ENCODE data around the gene TRIM46. TPM values are rescaled to one million over a fixed set of nuclear protein-coding genes. Genes with fewer than 3 reads are reported as not detected.
"Not testable (repeated sequence)": the region's sequence is repeated elsewhere in the genome, so short reads cannot be mapped to it uniquely, and the experiment has no call there.

Gene TRIM46
- total RNA-seq, 1 experiment from 2014 or later = 3.8 TPM

DNA sequence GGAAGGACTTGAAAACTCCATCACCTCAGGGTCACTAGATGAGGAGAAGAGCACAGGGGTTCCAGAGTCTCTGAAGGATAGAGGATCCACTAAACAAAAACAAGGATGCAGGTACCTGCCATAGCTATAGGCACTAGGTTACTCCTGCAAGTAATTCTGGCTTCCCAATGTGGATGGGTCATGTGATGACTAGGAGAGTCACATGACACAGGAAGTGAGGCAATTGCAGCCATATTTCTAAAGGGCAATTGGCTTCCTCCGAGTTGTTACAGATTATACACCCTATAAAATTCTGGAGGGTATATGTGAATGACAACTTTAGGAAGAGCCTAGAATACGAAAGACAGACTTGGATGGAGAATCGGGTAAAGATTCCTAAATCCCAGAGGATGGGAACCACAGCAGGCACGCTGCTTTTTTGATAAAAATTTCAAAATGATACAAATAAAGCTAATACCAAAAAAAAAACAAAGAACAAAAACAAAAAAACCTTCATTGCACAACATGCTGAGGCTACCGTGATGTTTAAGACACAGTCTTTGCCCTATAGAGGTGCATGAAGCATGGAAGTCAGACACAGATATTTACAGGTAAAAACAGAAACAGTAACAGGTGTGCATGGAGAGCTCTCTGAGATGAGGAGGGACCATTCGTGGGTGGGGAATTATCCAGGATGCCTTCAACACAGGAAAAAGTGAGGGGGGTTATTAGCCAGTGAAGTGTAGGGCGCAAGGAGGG lies 45.4 kb downstream of the TRIM46 start:
- TF ChIP-seq CBX3 (IDR thresholded peaks at IDR 0.05; ENCODE audit: low read depth) (peak; percentile 45; the same call in 1 of the 2 replicates), EGR1 (IDR thresholded peaks at IDR 0.05; ENCODE audit: low read depth) (peak; percentile 64), TCF7L2 (IDR thresholded peaks at IDR 0.05; ENCODE audit: borderline replicate concordance, extremely low read depth, insufficient read depth, insufficient read length) (no peak), YY1 (IDR thresholded peaks at IDR 0.05; ENCODE audit: extremely low read depth, insufficient replicate concordance, low read depth, low read length) (peak; percentile 99)
- Histone ChIP-seq H3K9ac (ENCODE audit: low read length) (peak overlapping the region; percentile 14; the same call in 1 of the 2 replicates), H3K27ac (ENCODE audit: low read depth, low read length) (peak overlapping the region; percentile 28), H3K9me3 (ENCODE audit: control insufficient read depth in 1 of 2, insufficient read depth in 1 of 2, low read depth in 1 of 2, low read length in 2 of 2) (no peaks in the 10 kb centered on the region), H3K9me2 (ENCODE audit: insufficient read depth) (no peaks in the 10 kb centered on the region), H3K4me2 (ENCODE audit: low read length) (peak overlapping the region; percentile 62), H3K4me1 (ENCODE audit: control insufficient read depth in 1 of 2, insufficient read depth in 2 of 2, low read length in 2 of 2) (peaks cover 4 to 19% of the 10 kb centered on the region in 2 experiments; a peak in 3 of 4 replicates), H4K20me1 (ENCODE audit: insufficient read depth) (no peaks in the 10 kb centered on the region), H3K36me3 (ENCODE audit: control insufficient read depth in 1 of 2, insufficient read depth in 2 of 2, low read length in 2 of 2) (no peaks in the 10 kb centered on the region), H3K79me2 (ENCODE audit: insufficient read depth, low read length) (no peaks in the 10 kb centered on the region), H2AFZ (ENCODE audit: low read depth, low read length, poor library complexity, severe bottlenecking) (peak overlapping the region; percentile 95), H3K27me3 (ENCODE audit: insufficient read depth, low read length) (no peaks in the 10 kb centered on the region), H3K4me3 (replicated peaks in 1 of 2; ENCODE audit: low read depth in 1 of 2, low read length in 2 of 2) (peak overlapping the region; percentile 8 to 45; a peak in 3 of 4 replicates)
- POLR2A ChIA-PET = interaction anchor here (0.8 to 1.5 kb wide), 3 partner anchors 10 to 25 kb away, joined by 3 to 4 read pairs (median 4); no protein-coding TSS in a partner anchor
- ATAC-seq = peak; percentile 62
- RAD21 ChIA-PET (ENCODE audit: low non-redundant PET in 1 of 2, low total read pairs in 2 of 2, uncharacterized antibody in 2 of 2, unreplicated experiment in 2 of 2) = no interaction called here
- DNase-seq (ENCODE audit: low read depth, low spot score) = peak; percentile 71
- CTCF ChIA-PET = interaction anchor here (0.8 to 1.7 kb wide), 5 partner anchors 11 to 46 kb away, joined by 3 to 8 read pairs (median 4); partner anchors contain the start of genes KRTCAP2, MTX1 and THBS3
- BruUV-seq (replicated peaks) = no TSS peak
- intact Hi-C loops (cut with micrococcal nuclease) = no loop called here

DNA sequence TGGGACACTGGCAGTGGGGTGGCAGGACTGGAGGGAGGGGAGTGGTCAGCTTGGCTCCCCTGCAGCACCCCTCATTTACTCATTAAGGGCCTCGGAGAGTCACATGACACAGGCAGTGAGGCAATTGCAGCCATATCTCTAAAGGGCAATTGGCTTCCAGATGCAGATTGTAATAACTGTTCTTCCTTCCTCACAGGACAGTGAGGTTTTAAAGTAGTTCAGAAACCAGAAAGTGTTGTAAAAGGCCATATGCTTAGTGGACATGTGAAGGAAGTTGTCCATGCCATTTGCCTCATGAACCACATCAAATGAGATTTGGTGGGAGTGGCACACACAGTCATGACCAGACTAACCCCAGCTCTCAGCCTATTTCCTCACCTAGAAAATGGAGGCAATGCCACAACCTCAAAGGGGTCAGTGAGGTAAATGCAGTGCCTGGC lies 46.0 kb downstream of the TRIM46 start:
- H2AFZ ChIP-seq (ENCODE audit: low read depth, low read length, poor library complexity, severe bottlenecking) = peak overlapping the region; percentile 95
- ChIA-PET CTCF (interaction anchor here (0.8 to 1.7 kb wide), 6 partner anchors 12 to 47 kb away, joined by 3 to 8 read pairs (median 4); partner anchors contain the start of genes KRTCAP2, MTX1 and THBS3), RAD21 (ENCODE audit: low non-redundant PET in 1 of 2, low total read pairs in 2 of 2, uncharacterized antibody in 2 of 2, unreplicated experiment in 2 of 2) (no interaction called here), POLR2A (interaction anchor here (0.8 to 0.9 kb wide), 2 partner anchors 13 to 26 kb away, joined by 3 to 4 read pairs; no protein-coding TSS in a partner anchor)
- 0 out of 2 replicates have a peak overlapping the region, but pooled peaks have one; percentile 14 for H3K9ac ChIP-seq (ENCODE audit: low read length)
- no peaks in the 10 kb centered on the region for H3K9me2 ChIP-seq (ENCODE audit: insufficient read depth)
- intact Hi-C loops (cut with micrococcal nuclease) = no loop called here
- H3K4me2 ChIP-seq (ENCODE audit: low read length) = peak overlapping the region; percentile 62
- H3K27me3 ChIP-seq (ENCODE audit: insufficient read depth, low read length) = no peaks in the 10 kb centered on the region
- no peaks in the 10 kb centered on the region for H3K79me2 ChIP-seq (ENCODE audit: insufficient read depth, low read length)
- ATAC-seq (peak; percentile 58), DNase-seq (ENCODE audit: low read depth, low spot score) (no peak)
- TF ChIP-seq YY1 (IDR thresholded peaks at IDR 0.05; ENCODE audit: extremely low read depth, insufficient replicate concordance, low read depth, low read length) (peak; percentile 97), CEBPB (IDR thresholded peaks at IDR 0.05; ENCODE audit: low read depth) (no peak)
- H3K4me1 ChIP-seq (ENCODE audit: control insufficient read depth in 1 of 2, insufficient read depth in 2 of 2, low read length in 2 of 2) = peaks cover 4 to 25% of the 10 kb centered on the region in 2 experiments
- no peaks in the 10 kb centered on the region for H3K9me3 ChIP-seq (ENCODE audit: control insufficient read depth in 1 of 2, insufficient read depth in 1 of 2, low read depth in 1 of 2, low read length in 2 of 2)
- H4K20me1 ChIP-seq (ENCODE audit: insufficient read depth) = no peaks in the 10 kb centered on the region
- peak overlapping the region; percentile 28 for H3K27ac ChIP-seq (ENCODE audit: low read depth, low read length)
- H3K36me3 ChIP-seq (ENCODE audit: control insufficient read depth in 1 of 2, insufficient read depth in 2 of 2, low read length in 2 of 2) = no peaks in the 10 kb centered on the region
- no TSS peak for BruUV-seq (replicated peaks)
- H3K4me3 ChIP-seq (replicated peaks in 1 of 2; ENCODE audit: low read depth in 1 of 2, low read length in 2 of 2) = peak overlapping the region in 1 of 2 experiments; percentile 45; a peak in 1 of 4 replicates

DNA sequence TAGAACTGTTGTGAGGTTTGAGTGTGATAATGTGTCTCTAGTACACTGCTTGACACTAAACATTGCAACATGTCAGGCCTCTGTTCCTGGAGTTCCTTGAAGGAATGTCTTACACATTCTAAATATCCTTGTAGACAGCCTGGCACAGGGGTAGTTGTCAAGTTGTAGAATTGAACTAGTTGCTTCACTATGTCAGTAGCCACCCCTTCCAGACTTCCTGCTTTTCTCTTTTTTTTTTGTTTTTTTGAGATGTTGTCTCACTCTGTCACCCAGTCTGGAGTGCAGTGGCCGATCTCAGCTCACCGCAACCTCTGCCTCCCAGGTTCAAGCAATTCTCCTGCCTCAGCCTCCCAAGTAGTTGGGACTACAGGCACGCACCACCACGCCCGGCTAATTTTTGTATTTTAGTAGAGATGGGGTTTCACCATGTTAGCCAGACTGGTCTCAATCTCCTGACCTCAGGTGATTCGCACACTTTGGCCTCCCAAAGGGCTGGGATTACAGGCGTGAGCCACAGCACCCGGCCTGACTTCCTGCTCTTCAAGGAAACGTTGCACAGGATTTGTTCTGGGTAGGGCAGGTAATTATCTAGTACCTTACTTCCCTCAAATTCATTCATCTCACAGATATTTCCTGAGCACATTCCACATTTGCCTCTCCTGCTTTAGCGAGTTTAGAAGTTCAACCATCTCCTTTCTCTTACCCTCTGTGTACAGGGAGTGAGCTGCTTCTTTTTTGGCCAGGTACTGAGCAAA lies 46.7 kb downstream of the TRIM46 start:
- BruUV-seq (replicated peaks); H3K36me3 ChIP-seq (ENCODE audit: control insufficient read depth in 1 of 2, insufficient read depth in 2 of 2, low read length in 2 of 2); H3K4me2 ChIP-seq (ENCODE audit: low read length); ATAC-seq; intact Hi-C loops (cut with micrococcal nuclease); H3K9me2 ChIP-seq (ENCODE audit: insufficient read depth); H3K27ac ChIP-seq (ENCODE audit: low read depth, low read length); H4K20me1 ChIP-seq (ENCODE audit: insufficient read depth); POLR2A ChIA-PET; H3K9me3 ChIP-seq (ENCODE audit: control insufficient read depth in 1 of 2, insufficient read depth in 1 of 2, low read depth in 1 of 2, low read length in 2 of 2); H3K79me2 ChIP-seq (ENCODE audit: insufficient read depth, low read length); RAD21 ChIA-PET (ENCODE audit: low non-redundant PET in 1 of 2, low total read pairs in 2 of 2, uncharacterized antibody in 2 of 2, unreplicated experiment in 2 of 2); H3K9ac ChIP-seq (ENCODE audit: low read length); H3K4me3 ChIP-seq (replicated peaks in 1 of 2; ENCODE audit: low read depth in 1 of 2, low read length in 2 of 2); H3K27me3 ChIP-seq (ENCODE audit: insufficient read depth, low read length); DNase-seq (ENCODE audit: low read depth, low spot score): not testable (repeated sequence)
- CTCF ChIA-PET = interaction anchor here (1.1 kb wide), 1 partner anchor 40 kb away, joined by 3 read pairs; no protein-coding TSS in a partner anchor
- Histone ChIP-seq H3K4me1 (ENCODE audit: control insufficient read depth in 1 of 2, insufficient read depth in 2 of 2, low read length in 2 of 2) (peaks cover 5 to 32% of the 10 kb centered on the region in 2 experiments), H2AFZ (ENCODE audit: low read depth, low read length, poor library complexity, severe bottlenecking) (peak overlapping the region; percentile 95)
